Stomach smooth muscle (tissue), 2 donors: ENCODE data around the gene TJP1.
"Not testable (repeated sequence)": the region's sequence is repeated elsewhere in the genome, so short reads cannot be mapped to it uniquely, and the experiment has no call there.

Experiments used
- H3K27ac ChIP-seq: one replicate; pipeline ENCODE4 v1.7.0; 2013; ENCODE audit warnings: mild to moderate bottlenecking, low read length, inconsistent platforms
- H3K27me3 ChIP-seq, 2 donors: one replicate each; pipeline ENCODE4 v1.7.0; 2013; ENCODE audit warnings: low read length in 2 of 2; ENCODE audit not compliant: insufficient read depth in 2 of 2, control insufficient read depth in 1 of 2
- H3K36me3 ChIP-seq, 2 donors: one replicate each; pipeline ENCODE4 v1.7.0; 2013; ENCODE audit warnings: low read length in 2 of 2; ENCODE audit not compliant: control insufficient read depth in 2 of 2, insufficient read depth in 2 of 2
- H3K4me1 ChIP-seq: one replicate; pipeline ENCODE4 v1.7.0; 2013; ENCODE audit warnings: low read length; ENCODE audit not compliant: control insufficient read depth, insufficient read depth
- H3K4me3 ChIP-seq, 2 donors: one replicate each; pipeline ENCODE4 v1.7.0; 2013; ENCODE audit warnings: low read length in 2 of 2
- H3K9ac ChIP-seq, 2 donors: one replicate each; pipeline ENCODE4 v1.7.0; 2013; ENCODE audit warnings: low read length in 2 of 2, mild to moderate bottlenecking in 1 of 2
- H3K9me3 ChIP-seq, 2 donors: one replicate each; pipeline ENCODE4 v1.7.0; 2013; ENCODE audit warnings: low read length in 2 of 2; ENCODE audit not compliant: control insufficient read depth in 2 of 2
- donor health status: healthy.
- donor health status: Pancreatic carcinoma.

Gene TJP1

GRCh38 chr15:29817455-29817854 is 4.8 kb downstream of the TJP1 start:
- peaks cover 12% of the 10 kb centered on the region for H3K4me1 ChIP-seq
- H3K27me3 ChIP-seq, H3K9ac ChIP-seq, H3K27ac ChIP-seq, H3K36me3 ChIP-seq, H3K4me3 ChIP-seq, H3K9me3 ChIP-seq: not testable (repeated sequence)

GRCh38 chr15:29815000-29815710 is 7.1 kb downstream of the TJP1 start:
- Histone ChIP-seq H3K27ac (no peak overlapping the region), H3K9me3 (no peaks in the 10 kb centered on the region), H3K36me3 (no peaks in the 10 kb centered on the region), H3K4me1 (peaks cover 14% of the 10 kb centered on the region), H3K9ac (no peak overlapping the region), H3K4me3 (no peak overlapping the region), H3K27me3 (no peaks in the 10 kb centered on the region)

- Histone ChIP-seq H3K36me3 (no peaks in the 10 kb centered on the region), H3K27me3 (no peaks in the 10 kb centered on the region), H3K4me3 (no peak overlapping the region), H3K27ac (no peak overlapping the region), H3K4me1 (peaks cover 14% of the 10 kb centered on the region), H3K9me3 (no peaks in the 10 kb centered on the region), H3K9ac (no peak overlapping the region)
Measured at GRCh38 chr15:29813009-29813408, 9.3 kb downstream of the TJP1 start.

GRCh38 chr15:29812384-29812694 is 9.9 kb downstream of the TJP1 start:
- Histone ChIP-seq H3K27ac (no peak overlapping the region), H3K36me3 (no peaks in the 10 kb centered on the region), H3K4me1 (peaks cover 14% of the 10 kb centered on the region)

DNA sequence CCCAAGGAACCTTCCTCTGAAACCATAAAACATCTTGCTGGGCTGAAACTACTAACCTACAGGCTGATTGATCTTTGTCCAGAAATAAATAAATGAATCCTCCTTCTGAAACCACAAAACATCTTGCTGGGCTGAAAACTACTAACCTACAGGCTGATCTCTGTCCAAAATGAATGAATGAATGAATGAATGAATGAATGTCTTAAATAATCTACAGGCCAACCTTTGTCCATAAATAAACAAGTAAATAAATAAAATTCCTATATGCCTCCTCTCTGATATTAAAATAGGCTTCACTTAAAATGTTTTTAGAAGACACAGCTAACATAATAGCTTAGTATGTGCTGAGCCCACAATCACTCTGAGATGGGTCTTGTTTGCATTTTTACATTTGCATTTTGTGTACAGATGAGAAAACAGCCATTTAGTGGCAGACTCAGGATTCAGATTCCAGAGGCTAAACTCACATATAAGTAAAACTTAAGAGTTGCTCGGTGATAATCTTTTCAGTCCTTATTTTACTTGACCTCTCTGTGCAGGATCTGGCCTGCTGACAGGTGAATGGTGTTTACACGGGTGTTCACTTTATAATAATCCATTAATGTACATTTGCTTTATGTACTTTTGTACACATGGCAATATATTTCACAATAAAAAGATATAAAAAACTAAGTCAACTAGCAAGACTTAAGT is 10.4 kb downstream of the TJP1 start:
- peaks cover 14% of the 10 kb centered on the region for H3K4me1 ChIP-seq
- H3K4me3 ChIP-seq, result no peak overlapping the region
- no peaks in the 10 kb centered on the region for H3K36me3 ChIP-seq
- H3K9me3 ChIP-seq, result no peaks in the 10 kb centered on the region
- H3K27ac ChIP-seq, result no peak overlapping the region
- no peaks in the 10 kb centered on the region for H3K27me3 ChIP-seq
- no peak overlapping the region for H3K9ac ChIP-seq

More at GRCh38 chr15:29812384-29812694, 9.9 kb downstream of the TJP1 start:
- Histone ChIP-seq H3K9me3 (no peaks in the 10 kb centered on the region), H3K9ac (no peak overlapping the region), H3K27me3 (no peaks in the 10 kb centered on the region), H3K4me3 (no peak overlapping the region)

DNA sequence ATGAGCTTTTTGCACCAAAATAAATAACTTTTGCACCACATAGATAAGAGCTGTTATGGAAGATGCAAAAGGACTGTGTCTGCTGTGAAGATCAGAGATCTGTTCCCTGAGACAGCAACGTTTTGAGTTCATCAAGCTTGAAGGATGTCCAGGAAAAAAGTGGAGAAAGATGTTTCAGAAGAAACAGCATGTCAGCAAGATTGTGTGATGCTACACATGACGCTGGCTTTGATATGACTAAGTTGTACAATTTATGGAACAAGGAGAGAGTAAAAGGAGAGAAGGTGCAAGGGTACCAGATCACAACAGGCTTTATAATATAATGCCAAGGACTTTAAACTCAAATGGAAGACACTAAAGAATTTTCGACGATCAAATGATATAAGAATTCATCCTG is 16.6 kb downstream of the TJP1 start:
- peaks cover 9% of the 10 kb centered on the region for H3K4me1 ChIP-seq

GRCh38 chr15:29805043-29805707 is 17.1 kb downstream of the TJP1 start:
- peak overlapping the region; percentile 9 to 41 for H3K4me3 ChIP-seq

More for the DNA sequence above, 16.6 kb downstream of the TJP1 start:
- Histone ChIP-seq H3K9ac (no peak overlapping the region), H3K4me3 (no peak overlapping the region), H3K36me3 (no peaks in the 10 kb centered on the region), H3K27ac (no peak overlapping the region), H3K9me3 (no peaks in the 10 kb centered on the region), H3K27me3 (no peaks in the 10 kb centered on the region)

GRCh38 chr15:29802411-29802810 is 19.9 kb downstream of the TJP1 start:
- Histone ChIP-seq H3K36me3 (no peaks in the 10 kb centered on the region), H3K9ac (no peak overlapping the region), H3K27me3 (no peaks in the 10 kb centered on the region), H3K27ac (no peak overlapping the region), H3K9me3 (no peaks in the 10 kb centered on the region), H3K4me1 (peaks cover 9% of the 10 kb centered on the region), H3K4me3 (no peak overlapping the region)

More at GRCh38 chr15:29805043-29805707, 17.1 kb downstream of the TJP1 start:
- Histone ChIP-seq H3K27me3 (no peaks in the 10 kb centered on the region), H3K4me1 (peaks cover 9% of the 10 kb centered on the region), H3K36me3 (no peaks in the 10 kb centered on the region), H3K9ac (no peak overlapping the region), H3K9me3 (no peaks in the 10 kb centered on the region), H3K27ac (peak overlapping the region; percentile 13)

DNA sequence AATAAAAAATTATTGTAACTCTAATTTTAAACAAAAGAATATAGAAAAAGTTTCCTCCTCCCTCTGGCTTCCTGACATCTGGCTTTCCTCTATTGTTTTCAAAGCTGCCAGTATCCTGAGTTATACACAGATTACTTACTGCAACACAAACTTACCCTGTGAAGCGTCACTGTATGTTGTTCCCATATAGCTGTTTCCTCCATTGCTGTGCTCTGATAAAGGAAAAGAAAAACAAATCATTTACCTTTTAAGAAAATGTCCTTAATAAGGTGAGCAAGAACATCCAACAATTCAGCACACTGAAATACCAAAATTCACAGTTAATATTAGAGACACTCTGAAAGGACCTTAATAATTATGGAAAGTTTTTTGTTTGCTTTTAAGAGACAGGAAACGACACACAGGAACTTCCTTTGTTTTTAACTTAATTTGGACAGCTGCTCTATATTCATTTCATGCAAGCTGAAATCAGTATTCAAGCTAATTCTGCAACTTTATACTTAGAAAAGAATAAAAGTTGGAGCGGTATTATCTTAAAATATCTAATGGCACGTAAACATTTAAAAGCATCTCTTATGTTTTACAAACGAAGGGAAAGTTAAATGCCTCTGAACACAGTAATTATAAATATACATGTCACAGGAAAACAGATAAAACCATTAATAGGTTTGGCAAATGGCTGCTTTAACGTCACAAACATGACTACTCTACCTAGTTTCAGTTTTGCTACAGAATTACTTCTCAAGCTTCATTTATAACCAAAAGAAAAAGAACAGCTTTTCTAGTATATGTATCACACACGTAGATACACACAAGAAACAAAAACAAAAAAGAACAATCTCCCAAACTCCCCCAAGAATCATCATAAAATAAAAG is 21.5 kb downstream of the TJP1 start:
- peaks cover 4% of the 10 kb centered on the region for H3K4me1 ChIP-seq
- H3K36me3 ChIP-seq, result no peaks in the 10 kb centered on the region
- no peaks in the 10 kb centered on the region for H3K9me3 ChIP-seq
- H3K4me3 ChIP-seq, result no peak overlapping the region
- H3K27ac ChIP-seq, result no peak overlapping the region
- no peak overlapping the region for H3K9ac ChIP-seq
- H3K27me3 ChIP-seq, result no peaks in the 10 kb centered on the region

GRCh38 chr15:29799859-29800258 is 22.4 kb downstream of the TJP1 start:
- no peak overlapping the region for H3K4me3 ChIP-seq
- H3K27me3 ChIP-seq, result no peaks in the 10 kb centered on the region
- no peak overlapping the region for H3K27ac ChIP-seq
- H3K4me1 ChIP-seq, result no peaks in the 10 kb centered on the region
- no peak overlapping the region for H3K9ac ChIP-seq
- H3K36me3 ChIP-seq, result no peaks in the 10 kb centered on the region
- H3K9me3 ChIP-seq, result no peaks in the 10 kb centered on the region
